Stimulated activated CD8-positive, alpha-beta memory T cell treated with anti-CD3 and anti-CD28 coated beads, Interleukin-4, amount 100 ng/mL, for 24 hours (primary cell): ENCODE measurements around the gene AMOTL2.

Experiments
- DNase-seq: peaks from one replicate; pipeline ENCODE4 v3.0.0-alpha.2; 2020; ENCODE audit warnings: low read depth

AMOTL2 gene

DNA sequence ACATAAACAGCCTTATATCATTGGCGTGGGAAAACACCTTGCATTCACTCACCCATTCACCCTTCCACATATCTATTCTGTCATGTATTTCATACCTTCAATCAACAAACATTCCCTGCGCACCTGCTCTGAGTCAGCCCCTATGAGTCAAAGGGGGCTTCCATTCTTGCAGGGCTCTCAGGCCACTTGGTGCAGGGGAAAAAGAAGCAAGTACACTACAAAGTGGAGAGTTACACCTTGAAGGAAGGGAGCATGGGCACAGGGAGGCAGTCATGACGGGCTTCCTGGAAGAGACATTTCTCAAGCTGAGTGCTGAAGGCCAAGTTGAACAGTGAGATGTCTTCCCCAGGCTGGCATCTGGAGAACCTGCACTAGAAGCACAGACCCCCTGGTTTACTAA, 4.6 kb upstream of the AMOTL2 start:
- no peak for DNase-seq

DNA sequence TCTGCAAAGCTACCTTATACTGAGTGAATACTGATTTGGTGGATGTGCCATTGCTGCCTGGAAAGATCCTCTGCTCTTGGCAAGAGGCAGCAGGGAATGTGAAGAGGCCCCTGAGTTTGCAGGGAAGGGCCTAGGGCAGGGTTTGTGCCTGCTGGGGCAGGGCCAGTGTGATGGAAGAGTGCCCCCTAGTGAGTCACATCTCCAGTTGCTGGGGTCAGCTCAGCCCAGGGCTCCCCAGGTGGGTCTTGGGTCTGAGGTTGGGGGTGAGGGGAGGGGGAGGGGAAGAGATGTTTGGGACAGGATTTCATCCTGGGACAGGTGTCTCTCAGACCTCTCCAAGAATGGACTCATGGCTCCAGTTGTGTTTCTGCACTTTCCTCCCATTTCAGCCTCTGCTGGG, 4.1 kb upstream of the AMOTL2 start:
- DNase-seq: no peak

- no peak for DNase-seq
These were observed 3.6 kb upstream of the AMOTL2 start for GRCh38 chr3:134377896-134378295.

- no peak for DNase-seq
These were observed 2.7 kb upstream of the AMOTL2 start for GRCh38 chr3:134376786-134377426.

GRCh38 chr3:134376385-134376765, 2.1 kb upstream of the AMOTL2 start:
- DNase-seq: no peak

GRCh38 chr3:134375582-134376384, 1.5 kb upstream of the AMOTL2 start:
- no peak for DNase-seq

DNA sequence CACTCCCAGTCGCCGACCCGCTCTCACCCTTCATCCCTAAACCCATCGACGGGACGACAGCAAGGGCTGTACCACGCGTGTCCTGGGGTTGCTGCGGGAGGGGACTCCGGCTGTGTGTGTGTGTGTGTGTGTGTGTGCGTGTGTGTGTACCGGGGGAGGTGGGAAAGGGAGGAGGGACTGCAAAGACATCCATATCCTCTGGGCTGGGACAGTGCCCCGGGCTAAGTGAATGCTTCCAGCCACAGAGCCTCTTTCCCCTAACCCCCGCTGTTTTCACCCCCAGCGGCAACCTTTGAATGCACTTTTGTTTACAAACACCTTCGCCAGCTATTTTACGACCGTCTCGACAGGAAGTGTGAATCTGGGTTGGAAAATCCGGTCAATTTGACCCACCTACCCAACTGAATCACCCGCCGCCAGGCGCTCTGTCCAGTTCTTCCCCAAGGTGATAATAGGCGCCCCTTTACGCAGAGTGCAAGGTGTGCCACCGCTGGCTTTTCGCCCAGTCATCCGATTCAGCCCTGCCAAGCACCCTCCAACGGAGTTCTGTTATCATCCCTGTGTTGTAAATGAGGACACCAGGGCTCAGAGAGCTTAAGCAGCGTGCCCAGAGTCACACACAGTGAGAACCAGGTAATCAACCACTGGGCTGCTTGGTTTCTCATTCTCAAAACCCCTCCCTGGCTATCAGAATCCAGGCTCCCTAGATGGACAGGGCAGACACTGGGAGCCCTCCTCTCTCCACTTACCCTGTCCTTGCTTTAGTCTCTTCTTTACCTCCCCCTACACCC, 739 bp upstream of the AMOTL2 start:
- no peak for DNase-seq

- DNase-seq: no peak
These were observed 759 bp downstream of the AMOTL2 start for GRCh38 chr3:134373271-134374104.

GRCh38 chr3:134372396-134373270, 1.6 kb downstream of the AMOTL2 start:
- no peak for DNase-seq

- DNase-seq: no peak
These were observed 2.5 kb downstream of the AMOTL2 start for GRCh38 chr3:134371542-134372324.

GRCh38 chr3:134370611-134371531, 3.4 kb downstream of the AMOTL2 start:
- DNase-seq: no peak

GRCh38 chr3:134369861-134370596, 4.2 kb downstream of the AMOTL2 start:
- DNase-seq: no peak

- no peak for DNase-seq
These were observed 5.0 kb downstream of the AMOTL2 start for GRCh38 chr3:134369231-134369741.

DNA sequence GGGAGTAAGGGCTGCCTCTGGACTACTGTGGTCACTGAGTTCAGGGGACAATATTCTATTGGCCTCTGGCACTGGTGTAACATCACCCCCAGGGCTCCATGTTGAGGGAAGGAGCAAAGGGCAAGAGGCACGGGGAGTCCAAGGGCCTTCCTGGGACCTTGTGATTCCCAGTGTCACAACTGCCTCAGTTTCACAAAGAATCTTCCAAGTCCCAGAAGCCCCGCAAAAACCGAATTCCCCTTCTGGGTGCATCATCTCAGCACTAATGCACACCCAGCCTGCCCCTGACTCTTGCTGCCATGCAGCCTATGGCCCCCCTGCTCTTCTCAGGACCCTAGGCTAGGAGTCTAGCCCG, 5.5 kb downstream of the AMOTL2 start:
- no peak for DNase-seq

- DNase-seq: no peak
These were observed 6.1 kb downstream of the AMOTL2 start for GRCh38 chr3:134367869-134368750.

- DNase-seq: no peak
These were observed 7.1 kb downstream of the AMOTL2 start for GRCh38 chr3:134366928-134367811.
